ENCODE measurements around the gene PCED1A. TPM values are rescaled to one million over a fixed set of nuclear protein-coding genes. Genes with fewer than 3 reads are reported as not detected.

PCED1A gene
- total and polyA plus RNA-seq, 2 of the 13 experiments (the other 11 are each of a cell fraction or from before 2014, with no cell fraction given), result 40.1 to 84.2 TPM

DNA sequence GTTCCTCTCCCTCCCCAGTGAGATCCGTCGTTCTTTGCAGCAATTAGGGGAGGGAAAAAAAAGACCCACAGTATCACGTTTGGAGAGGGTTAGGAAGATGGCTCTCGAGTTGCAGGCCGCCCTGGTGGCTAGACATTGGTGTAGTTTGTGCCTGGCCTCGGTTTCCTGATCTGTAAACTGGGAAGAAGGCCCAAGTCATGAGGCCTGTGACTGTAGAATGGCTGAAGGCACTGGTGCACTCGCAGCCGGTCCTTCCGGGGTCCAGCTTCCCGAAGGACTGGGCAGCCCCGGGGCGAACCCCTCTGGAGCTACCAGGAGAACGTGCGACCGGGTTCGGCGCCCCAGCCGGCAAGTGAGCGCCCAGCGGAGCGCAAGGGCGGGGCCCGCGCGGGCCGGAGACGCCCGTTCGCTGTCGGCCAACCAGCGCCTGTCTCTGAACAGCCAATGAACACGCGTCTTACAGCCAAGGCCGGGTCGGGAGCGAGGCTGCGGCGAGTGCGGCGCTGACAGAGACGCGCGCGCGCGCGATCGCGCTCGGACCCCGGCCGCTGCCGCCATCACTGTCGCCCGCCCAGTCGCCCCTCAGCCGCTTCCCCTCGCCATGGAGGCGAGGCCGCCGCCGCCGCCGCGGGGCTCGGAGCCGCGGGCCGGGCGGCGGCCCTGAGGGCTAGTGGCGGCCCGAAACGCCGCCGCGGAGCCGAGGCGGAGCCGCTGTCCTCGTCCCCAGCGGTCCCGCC, 32.7 kb upstream of the PCED1A start, which contains the start of gene PTPRA (continued):
- TF ChIP-seq ZNF724P (CRISPR knock-in tag; IDR thresholded peaks at IDR 0.05; ENCODE audit: borderline replicate concordance) (peak; percentile 63; the same call in 1 of the 2 replicates), FOXK2 (IDR thresholded peaks at IDR 0.05) (no peak), ZNF660 (CRISPR knock-in tag; IDR thresholded peaks at IDR 0.05; ENCODE audit: borderline replicate concordance, low read depth) (no peak), ZNF672 (CRISPR knock-in tag; IDR thresholded peaks at IDR 0.05) (no peak), ETV5 (CRISPR knock-in tag; IDR thresholded peaks at IDR 0.05; ENCODE audit: borderline replicate concordance) (peak; percentile 56), SETDB1 (CRISPR knock-in tag; IDR thresholded peaks at IDR 0.05; ENCODE audit: borderline replicate concordance) (no peak), ZNF44 (CRISPR knock-in tag; IDR thresholded peaks at IDR 0.05) (no peak), TAF1 (CRISPR knock-in tag; IDR thresholded peaks at IDR 0.05) (peak; percentile 92), NAIF1 (CRISPR knock-in tag; IDR thresholded peaks at IDR 0.05; ENCODE audit: borderline replicate concordance) (0 out of 2 replicates have a peak, but pooled peaks have one; percentile 74), SSRP1 (CRISPR knock-in tag; IDR thresholded peaks at IDR 0.05) (peak; percentile 52; the same call in 1 of the 2 replicates), FOXP1 (IDR thresholded peaks at IDR 0.05) (no peak), FOXP1 (CRISPR knock-in tag; IDR thresholded peaks at IDR 0.05) (peak; percentile 23; the same call in 1 of the 2 replicates), IKZF4 (CRISPR knock-in tag; IDR thresholded peaks at IDR 0.05; ENCODE audit: borderline replicate concordance, low read depth, not compliant biosample characterization) (peak; percentile 25), HNRNPUL1 (IDR thresholded peaks at IDR 0.05; ENCODE audit: low read depth, low read length) (0 out of 2 replicates have a peak, but pooled peaks have one; percentile 73), ZNF605 (CRISPR knock-in tag; IDR thresholded peaks at IDR 0.05) (peak; percentile 95), ONECUT2 (CRISPR knock-in tag; IDR thresholded peaks at IDR 0.05) (no peak), ZNF709 (CRISPR knock-in tag; IDR thresholded peaks at IDR 0.05) (peak; percentile 79; the same call in 1 of the 2 replicates), XBP1 (CRISPR knock-in tag; IDR thresholded peaks at IDR 0.05) (no peak), MAF1 (CRISPR knock-in tag; IDR thresholded peaks at IDR 0.05; ENCODE audit: borderline replicate concordance) (no peak; the same call in 1 of the 2 replicates), SUZ12 (IDR thresholded peaks at IDR 0.05; ENCODE audit: low read depth, low read length) (no peak), ASH2L (IDR thresholded peaks at IDR 0.05; ENCODE audit: insufficient read length, low read depth, low read length) (peak; percentile 80)
- TF ChIP-seq, protein P1, sequence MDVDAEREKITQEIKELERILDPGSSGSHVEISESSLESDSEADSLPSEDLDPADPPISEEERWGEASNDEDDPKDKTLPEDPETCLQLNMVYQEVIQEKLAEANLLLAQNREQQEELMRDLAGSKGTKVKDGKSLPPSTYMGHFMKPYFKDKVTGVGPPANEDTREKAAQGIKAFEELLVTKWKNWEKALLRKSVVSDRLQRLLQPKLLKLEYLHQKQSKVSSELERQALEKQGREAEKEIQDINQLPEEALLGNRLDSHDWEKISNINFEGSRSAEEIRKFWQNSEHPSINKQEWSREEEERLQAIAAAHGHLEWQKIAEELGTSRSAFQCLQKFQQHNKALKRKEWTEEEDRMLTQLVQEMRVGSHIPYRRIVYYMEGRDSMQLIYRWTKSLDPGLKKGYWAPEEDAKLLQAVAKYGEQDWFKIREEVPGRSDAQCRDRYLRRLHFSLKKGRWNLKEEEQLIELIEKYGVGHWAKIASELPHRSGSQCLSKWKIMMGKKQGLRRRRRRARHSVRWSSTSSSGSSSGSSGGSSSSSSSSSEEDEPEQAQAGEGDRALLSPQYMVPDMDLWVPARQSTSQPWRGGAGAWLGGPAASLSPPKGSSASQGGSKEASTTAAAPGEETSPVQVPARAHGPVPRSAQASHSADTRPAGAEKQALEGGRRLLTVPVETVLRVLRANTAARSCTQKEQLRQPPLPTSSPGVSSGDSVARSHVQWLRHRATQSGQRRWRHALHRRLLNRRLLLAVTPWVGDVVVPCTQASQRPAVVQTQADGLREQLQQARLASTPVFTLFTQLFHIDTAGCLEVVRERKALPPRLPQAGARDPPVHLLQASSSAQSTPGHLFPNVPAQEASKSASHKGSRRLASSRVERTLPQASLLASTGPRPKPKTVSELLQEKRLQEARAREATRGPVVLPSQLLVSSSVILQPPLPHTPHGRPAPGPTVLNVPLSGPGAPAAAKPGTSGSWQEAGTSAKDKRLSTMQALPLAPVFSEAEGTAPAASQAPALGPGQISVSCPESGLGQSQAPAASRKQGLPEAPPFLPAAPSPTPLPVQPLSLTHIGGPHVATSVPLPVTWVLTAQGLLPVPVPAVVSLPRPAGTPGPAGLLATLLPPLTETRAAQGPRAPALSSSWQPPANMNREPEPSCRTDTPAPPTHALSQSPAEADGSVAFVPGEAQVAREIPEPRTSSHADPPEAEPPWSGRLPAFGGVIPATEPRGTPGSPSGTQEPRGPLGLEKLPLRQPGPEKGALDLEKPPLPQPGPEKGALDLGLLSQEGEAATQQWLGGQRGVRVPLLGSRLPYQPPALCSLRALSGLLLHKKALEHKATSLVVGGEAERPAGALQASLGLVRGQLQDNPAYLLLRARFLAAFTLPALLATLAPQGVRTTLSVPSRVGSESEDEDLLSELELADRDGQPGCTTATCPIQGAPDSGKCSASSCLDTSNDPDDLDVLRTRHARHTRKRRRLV (CRISPR knock-in tag; IDR thresholded peaks at IDR 0.05), result no peak
- TF ChIP-seq, protein P2, sequence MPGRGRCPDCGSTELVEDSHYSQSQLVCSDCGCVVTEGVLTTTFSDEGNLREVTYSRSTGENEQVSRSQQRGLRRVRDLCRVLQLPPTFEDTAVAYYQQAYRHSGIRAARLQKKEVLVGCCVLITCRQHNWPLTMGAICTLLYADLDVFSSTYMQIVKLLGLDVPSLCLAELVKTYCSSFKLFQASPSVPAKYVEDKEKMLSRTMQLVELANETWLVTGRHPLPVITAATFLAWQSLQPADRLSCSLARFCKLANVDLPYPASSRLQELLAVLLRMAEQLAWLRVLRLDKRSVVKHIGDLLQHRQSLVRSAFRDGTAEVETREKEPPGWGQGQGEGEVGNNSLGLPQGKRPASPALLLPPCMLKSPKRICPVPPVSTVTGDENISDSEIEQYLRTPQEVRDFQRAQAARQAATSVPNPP (CRISPR knock-in tag; IDR thresholded peaks at IDR 0.05), result no peak
- TF ChIP-seq, protein P3, sequence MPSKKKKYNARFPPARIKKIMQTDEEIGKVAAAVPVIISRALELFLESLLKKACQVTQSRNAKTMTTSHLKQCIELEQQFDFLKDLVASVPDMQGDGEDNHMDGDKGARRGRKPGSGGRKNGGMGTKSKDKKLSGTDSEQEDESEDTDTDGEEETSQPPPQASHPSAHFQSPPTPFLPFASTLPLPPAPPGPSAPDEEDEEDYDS (CRISPR knock-in tag; IDR thresholded peaks at IDR 0.05), result peak; percentile 75
- TF ChIP-seq, protein P4, sequence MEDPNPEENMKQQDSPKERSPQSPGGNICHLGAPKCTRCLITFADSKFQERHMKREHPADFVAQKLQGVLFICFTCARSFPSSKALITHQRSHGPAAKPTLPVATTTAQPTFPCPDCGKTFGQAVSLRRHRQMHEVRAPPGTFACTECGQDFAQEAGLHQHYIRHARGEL (CRISPR knock-in tag; IDR thresholded peaks at IDR 0.05), result no peak

All from HepG2 (cell line).